K562 treated with DMSO at 1 percent for 24 hours (cell line): Measurements from ENCODE around the gene ACRBP. TPM values are rescaled to one million over a fixed set of nuclear protein-coding genes. Genes with fewer than 3 reads are reported as not detected.

Experiments used
- total RNA-seq: library from RNA; unstranded; fragments of 300-600 nt; gene quantifications from 2 replicates; pipeline ENCODE4 v1.2.3, GENCODE V29; 2022; ENCODE audit warnings: low read depth; ENCODE audit not compliant: insufficient read depth

The ACRBP gene
- total RNA-seq, result 0.88 and 4.2 TPM in 2 replicates

GRCh38 chr12:6647083-6647604 is at the start of gene ACRBP:
ACRBP (minus strand) TSS chr12:6647432; CDS start chr12:6647366, 66 bp downstream.

GRCh38 chr12:6688999-6689882 is 42.0 kb upstream of the ACRBP start, which contains the start of gene ZNF384:
ZNF384 (minus strand) TSS chr12:6689375; CDS start chr12:6679520, 9,855 bp downstream.

GRCh38 chr12:6662906-6663742 is 15.9 kb upstream of the ACRBP start, which contains the start of gene ING4:
ING4 (minus strand) TSS chr12:6663119; CDS start chr12:6663101, 18 bp downstream.

GRCh38 chr12:6635856-6636531 is 11.2 kb downstream of the ACRBP start, which contains the start of gene LPAR5:
LPAR5 (minus strand) TSS chr12:6635959; CDS start chr12:6621248, 14,711 bp downstream.

Other genes with a start within 250 kb of the ACRBP start
- not detected in 2 replicates for gene CD27, start 202.5 kb downstream of the ACRBP start, total RNA-seq
- gene TAPBPL, start 195.4 kb downstream of the ACRBP start, total RNA-seq, result 7.2 and 8.9 TPM in 2 replicates
- 7.0 and 7.9 TPM in 2 replicates for gene VAMP1, start 176.8 kb downstream of the ACRBP start, total RNA-seq
- 98.8 and 112 TPM in 2 replicates for gene MRPL51, start 154.2 kb downstream of the ACRBP start, total RNA-seq
- gene NCAPD2, start 153.3 kb downstream of the ACRBP start, total RNA-seq, result 80.5 and 88.8 TPM in 2 replicates
- gene GAPDH, start 112.9 kb downstream of the ACRBP start, total RNA-seq, result 2,559 and 2,719 TPM in 2 replicates
- gene IFFO1, start 91.4 kb downstream of the ACRBP start, total RNA-seq, result 0.38 TPM in 1 of 2 replicates, not detected in the other
- gene NOP2, start 79.1 kb downstream of the ACRBP start, total RNA-seq, result 23.7 and 26.5 TPM in 2 replicates
- gene CHD4, start 40.1 kb downstream of the ACRBP start, total RNA-seq, result 272 and 284 TPM in 2 replicates
- 10.7 and 10.8 TPM in 2 replicates for gene LPAR5, start 11.5 kb downstream of the ACRBP start, total RNA-seq
- gene ING4, start 15.7 kb upstream of the ACRBP start, total RNA-seq, result 29.9 and 30.0 TPM in 2 replicates
- 31.4 and 35.4 TPM in 2 replicates for gene ZNF384, start 41.9 kb upstream of the ACRBP start, total RNA-seq
- 0.10 TPM in 1 of 2 replicates, not detected in the other for gene PIANP, start 53.4 kb upstream of the ACRBP start, total RNA-seq
- 35.9 and 39.5 TPM in 2 replicates for gene COPS7A, start 76.6 kb upstream of the ACRBP start, total RNA-seq
- 177 and 185 TPM in 2 replicates for gene MLF2, start 105.7 kb upstream of the ACRBP start, total RNA-seq
- gene PTMS, start 118.9 kb upstream of the ACRBP start, total RNA-seq, result 448 and 520 TPM in 2 replicates
- gene LAG3, start 125.1 kb upstream of the ACRBP start, total RNA-seq, result 0.81 and 1.1 TPM in 2 replicates
- gene CD4, start 142.1 kb upstream of the ACRBP start, total RNA-seq, result 0.10 TPM in 1 of 2 replicates, not detected in the other
- gene GPR162, start 174.4 kb upstream of the ACRBP start, total RNA-seq, result 3.4 and 5.0 TPM in 2 replicates
- 16.1 and 17.8 TPM in 2 replicates for gene P3H3, start 181.0 kb upstream of the ACRBP start, total RNA-seq
- 1.3 and 1.7 TPM in 2 replicates for gene GNB3, start 193.5 kb upstream of the ACRBP start, total RNA-seq
- gene CDCA3, start 203.9 kb upstream of the ACRBP start, total RNA-seq, result 26.4 and 26.9 TPM in 2 replicates
- 73.2 and 74.7 TPM in 2 replicates for gene USP5, start 204.7 kb upstream of the ACRBP start, total RNA-seq
- gene TPI1, start 220.1 kb upstream of the ACRBP start, total RNA-seq, result 522 and 527 TPM in 2 replicates
- 8.9 and 12.1 TPM in 2 replicates for gene SPSB2, start 225.9 kb upstream of the ACRBP start, total RNA-seq